ENCODE measurements around the gene DTHD1.

DNA sequence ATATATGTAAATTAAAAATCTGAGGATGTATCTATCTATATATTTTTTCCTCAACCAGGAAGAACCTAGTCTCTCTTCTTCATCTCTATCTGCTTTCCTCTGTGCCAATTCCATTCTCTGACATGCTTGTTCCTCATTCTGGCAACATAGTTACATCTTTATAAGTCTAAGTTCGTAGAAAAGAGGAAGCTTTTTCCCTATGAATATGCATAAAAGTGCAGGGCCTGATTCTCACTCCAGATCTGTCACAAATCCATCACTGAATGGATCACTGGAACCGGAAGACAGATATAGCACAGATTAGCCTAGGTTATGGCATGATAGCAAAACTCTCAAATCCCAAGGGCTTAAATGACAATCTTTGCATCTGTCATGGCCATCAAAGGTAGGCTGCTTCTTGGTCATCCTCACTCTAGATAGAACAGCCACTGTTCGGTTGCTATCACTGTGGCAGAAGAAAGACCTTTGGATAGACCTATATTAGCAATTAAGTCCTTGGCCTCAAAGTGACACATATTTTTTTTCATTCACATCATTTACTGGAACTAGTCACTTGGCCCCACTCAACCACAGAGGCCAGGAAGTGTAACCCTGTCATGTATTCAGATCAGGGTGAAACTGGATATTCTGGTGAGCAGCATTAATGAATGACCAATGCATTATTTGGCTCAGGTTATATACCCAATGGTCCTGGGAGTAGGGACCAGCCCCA is 22.2 kb downstream of the DTHD1 start:
- TF ChIP-seq CTCF (conservative IDR thresholded peaks at IDR 0.05 in 1 of 2, IDR thresholded peaks at IDR 0.05 in 1 of 2; ENCODE audit: low read depth in 1 of 2, low read length in 2 of 2) (no peak), EZH2 (IDR thresholded peaks at IDR 0.05; ENCODE audit: low read length, missing control alignments) (no peak)

Data from fibroblast of lung (primary cell).